GM19035 (cell line): ENCODE results near the gene CSMD2.
"Not testable (repeated sequence)": the region's sequence is repeated elsewhere in the genome, so short reads cannot be mapped to it uniquely, and the experiment has no call there.

Source experiments
- ATAC-seq: cut with Tn5 transposase; IDR thresholded peaks from one replicate; pipeline ENCODE4 v1.9.1; 2021; ENCODE audit not compliant: unreplicated experiment

Gene CSMD2

DNA sequence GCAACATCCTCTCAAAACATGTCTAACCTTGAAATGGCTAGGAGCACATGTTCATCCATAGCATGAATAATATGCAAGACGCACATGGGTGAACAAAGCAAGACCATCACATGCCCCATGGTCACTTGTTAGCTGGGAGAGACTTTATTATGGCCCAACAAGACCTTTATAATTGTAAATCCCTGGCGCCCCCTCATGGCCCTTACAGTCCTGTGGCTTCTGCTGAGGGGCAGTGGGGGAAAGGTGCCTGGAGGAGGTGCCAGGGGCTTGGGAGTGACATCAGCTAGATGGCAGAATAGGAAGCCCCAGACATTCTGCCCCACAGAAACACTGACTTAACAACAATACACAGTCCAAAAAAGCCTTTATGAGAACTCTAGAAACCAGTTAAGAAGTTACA is 51.7 kb downstream of the CSMD2 start:
- ATAC-seq = no peak

GRCh38 chr1:34108711-34109110 is 56.3 kb downstream of the CSMD2 start:
- no peak for ATAC-seq

- no peak for ATAC-seq
These were observed 56.8 kb downstream of the CSMD2 start for GRCh38 chr1:34108269-34108668.

GRCh38 chr1:34101151-34101550 is 63.9 kb downstream of the CSMD2 start:
- no peak for ATAC-seq

DNA sequence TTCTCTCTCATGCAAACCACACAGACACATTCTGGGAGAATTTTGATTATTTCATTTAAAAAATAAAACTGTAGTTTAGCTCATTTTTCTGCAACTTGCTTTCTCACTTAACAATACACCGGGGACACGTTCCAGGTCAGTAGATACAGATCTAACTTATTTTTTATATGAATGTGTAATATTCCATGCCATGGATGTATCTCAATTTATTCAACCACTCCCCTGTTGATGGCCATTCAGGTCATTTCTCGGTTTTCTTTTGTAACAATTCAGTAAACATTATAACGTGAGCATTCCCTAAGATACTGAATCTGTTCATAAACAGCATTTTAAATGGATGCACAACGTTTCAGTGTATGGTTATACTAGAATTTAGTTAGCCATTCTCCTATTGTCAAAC is 64.7 kb downstream of the CSMD2 start:
- ATAC-seq = no peak

DNA sequence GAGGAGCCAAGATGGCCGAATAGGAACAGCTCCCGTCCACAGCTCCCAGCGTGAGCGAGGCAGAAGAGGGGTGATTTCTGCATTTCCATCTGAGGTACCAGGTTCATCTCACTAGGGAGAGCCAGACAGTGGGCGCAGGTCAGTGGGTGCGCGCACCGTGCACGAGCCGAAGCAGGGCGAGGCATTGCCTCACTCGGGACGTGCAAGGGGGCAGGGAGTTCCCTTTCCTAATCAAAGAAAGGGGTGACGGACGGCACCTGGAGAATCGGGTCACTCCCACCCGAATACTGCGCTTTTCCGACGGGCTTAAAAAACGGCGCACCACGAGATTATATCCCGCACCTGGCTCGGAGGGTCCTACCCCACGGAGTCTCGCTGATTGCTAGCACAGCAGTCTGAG is 72.6 kb downstream of the CSMD2 start:
- not testable (repeated sequence) for ATAC-seq

- no peak for ATAC-seq
These were observed 75.3 kb downstream of the CSMD2 start for GRCh38 chr1:34089731-34090130.

DNA sequence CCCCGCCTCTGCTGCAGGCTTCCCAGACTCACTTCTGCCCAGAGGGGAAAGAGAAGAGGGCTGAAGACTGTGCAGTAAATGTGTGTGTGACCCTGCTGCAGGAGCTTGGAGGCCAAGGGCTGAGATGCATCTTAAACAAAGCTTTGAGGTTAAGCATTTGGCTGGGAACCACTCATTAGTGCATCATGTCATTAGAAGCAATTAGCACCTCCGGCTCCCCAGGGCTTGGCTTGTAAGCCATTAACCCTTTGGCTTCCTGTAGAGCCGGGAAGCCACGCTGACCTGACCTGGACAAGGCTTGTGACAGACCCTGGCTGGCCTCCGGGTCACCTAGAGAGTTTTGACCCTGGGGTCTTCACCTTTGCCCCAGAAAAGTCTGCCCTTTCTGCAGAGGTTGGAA is 77.0 kb downstream of the CSMD2 start:
- no peak for ATAC-seq

DNA sequence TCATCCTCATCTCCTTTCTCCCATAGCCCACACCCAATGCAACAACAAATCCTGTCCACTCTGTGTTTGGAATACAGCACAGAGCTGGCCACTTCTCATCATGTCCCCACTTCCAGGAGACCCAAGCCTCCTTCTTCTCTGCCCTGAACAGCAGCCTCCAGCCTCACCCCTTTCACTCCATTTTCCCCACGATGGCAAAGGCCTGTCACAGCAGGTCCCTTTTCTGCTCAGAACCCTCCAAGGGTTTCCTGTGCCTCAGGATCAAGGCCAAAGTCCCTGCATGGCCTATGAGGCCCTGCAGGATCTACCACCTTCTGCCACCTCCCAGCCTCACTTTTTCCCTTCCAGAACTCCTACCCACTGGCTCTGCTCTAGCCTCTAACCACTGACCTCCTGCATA is 78.5 kb downstream of the CSMD2 start:
- no peak for ATAC-seq

- no peak for ATAC-seq
These were observed 81.1 kb downstream of the CSMD2 start for GRCh38 chr1:34083974-34084373.

DNA sequence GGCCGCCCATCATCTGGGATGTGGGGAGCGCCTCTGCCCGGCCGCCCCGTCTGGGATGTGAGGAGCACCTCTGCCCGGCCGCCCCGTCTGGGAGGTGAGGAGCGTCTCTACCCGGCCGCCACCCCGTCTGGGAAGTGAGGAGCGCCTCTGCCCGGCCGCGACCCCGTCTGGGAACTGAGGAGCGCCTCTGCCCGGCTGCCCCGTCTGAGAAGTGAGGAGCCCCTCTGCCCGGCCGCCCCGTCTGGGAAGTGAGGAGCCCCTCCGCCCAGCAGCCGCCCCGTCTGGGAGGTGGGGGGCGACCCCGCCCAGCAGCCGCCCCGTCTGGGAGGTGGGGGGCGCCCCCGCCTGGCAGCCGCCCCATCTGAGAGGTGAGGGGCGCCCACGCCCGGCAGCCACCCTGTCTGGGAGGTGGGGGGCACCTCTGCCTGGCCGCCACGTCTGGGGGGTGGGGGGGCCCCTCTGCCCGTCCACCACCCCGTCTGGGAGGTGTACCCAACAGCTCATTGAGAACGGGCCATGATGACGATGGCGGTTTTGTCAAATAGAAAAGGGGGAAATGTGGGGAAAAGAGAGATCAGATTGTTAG is 82.9 kb downstream of the CSMD2 start:
- not testable (repeated sequence) for ATAC-seq

GRCh38 chr1:34078383-34078782 is 86.6 kb downstream of the CSMD2 start:
- ATAC-seq = no peak

DNA sequence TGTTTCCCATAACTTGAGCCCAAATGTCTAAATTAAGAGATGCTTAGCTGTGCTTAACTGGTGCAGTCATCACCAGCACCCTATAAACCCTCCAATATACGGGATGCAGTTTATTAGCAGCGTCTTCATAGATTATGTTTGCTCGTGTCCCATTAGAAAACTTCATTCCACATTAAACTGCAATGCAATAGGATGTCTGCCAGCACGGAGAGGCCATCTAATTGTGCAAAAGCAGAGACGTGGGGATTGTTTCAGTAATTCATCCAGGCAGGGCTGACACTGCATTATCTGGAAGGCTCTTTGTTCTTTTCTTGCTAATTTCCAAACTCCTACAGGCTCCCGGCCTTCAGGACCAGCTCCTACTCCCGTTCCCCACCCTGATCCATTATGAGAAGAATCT is 89.5 kb downstream of the CSMD2 start:
- no peak for ATAC-seq

GRCh38 chr1:34073028-34073695 is 91.9 kb downstream of the CSMD2 start:
- ATAC-seq = no peak

- no peak for ATAC-seq
These were observed 94.7 kb downstream of the CSMD2 start for GRCh38 chr1:34070201-34070836.

DNA sequence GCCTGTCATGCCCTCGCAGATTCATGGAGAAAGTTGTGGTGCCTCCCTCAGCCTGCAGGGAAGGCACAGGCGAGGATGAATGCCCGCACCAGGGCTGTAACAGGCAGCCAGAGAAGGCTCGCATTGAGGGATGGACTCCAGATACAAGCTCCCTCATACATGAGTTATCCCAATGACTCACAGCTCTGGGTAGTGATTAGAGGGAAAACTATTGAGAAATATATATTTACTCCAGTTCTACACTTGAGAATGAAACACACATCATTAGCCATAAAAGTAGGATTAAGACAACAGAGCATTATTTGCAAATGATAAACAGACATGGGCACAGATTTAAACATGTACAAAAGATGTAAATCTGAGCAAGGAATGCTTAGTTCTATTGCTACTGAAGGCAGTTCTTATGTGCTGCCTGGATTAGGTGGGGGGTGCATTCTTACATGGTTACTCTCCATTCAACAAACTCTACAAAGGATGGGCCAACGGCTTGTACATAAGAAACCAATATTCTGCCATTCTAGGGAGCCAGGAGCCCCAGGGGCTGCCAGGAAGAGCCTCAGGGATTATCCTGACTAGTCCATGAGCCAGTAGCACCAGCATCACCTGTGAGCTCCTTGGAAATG is 97.9 kb downstream of the CSMD2 start:
- ATAC-seq = no peak

DNA sequence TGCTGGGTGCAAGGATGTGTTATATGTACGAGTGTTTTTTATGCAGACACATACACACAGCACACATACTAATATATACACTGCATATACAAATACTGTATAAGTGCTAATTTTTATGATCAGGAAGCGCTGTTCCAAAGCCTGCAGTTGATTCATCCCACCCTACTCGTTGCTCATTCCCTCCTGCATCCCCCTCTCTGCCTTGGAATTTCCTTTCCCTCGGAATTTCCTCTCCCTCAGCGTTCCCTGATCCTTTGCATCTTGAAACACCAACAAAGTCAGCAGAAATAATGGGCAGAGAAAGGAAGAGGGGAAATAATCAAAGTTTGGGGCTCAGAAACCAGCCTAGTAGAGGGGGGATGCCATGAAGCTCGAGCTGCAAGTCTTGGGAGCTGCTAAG is 98.9 kb downstream of the CSMD2 start:
- no peak for ATAC-seq

DNA sequence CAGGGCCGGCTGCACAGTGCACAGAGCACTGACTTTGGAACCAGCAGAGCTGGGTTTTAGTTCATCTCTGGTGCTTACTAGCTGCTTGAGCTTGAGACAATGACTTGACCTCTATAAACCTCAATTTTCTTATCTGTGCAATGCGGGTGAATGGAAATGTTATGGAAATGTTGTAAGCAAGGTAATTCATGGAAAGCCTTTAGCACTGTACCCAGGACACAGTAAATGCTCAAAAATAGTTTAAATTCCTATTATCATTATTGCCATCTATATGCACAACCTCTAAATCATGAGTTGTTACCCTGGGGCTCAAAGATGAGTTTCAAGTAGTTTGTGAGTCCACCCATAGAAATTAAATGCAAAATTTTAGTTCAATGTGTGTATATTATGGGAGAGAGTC is 99.5 kb downstream of the CSMD2 start:
- ATAC-seq = no peak

DNA sequence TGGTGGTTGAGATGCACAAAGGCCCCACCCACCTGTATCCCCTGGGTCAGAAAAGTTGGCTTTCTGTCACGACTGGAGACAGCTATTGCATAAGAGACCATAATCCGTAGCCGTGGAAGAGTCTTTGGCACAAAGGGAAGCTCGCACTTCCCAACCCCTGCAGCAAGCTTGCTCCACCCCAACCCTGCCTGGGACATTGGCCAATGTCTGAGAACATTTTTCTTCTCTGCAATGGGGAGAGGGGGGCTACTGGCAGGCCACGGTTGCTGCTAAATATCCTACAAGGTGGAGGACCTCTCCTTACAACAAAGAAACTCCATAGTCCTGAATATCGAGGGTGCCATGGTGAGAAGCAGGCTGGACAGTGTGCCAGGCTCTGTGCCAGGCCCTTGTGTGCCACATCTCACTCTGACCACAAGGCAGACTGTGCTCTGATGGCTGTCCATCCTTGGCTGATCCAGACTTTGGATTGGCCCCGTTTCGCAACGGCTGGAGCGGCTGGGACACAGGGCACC is 104.1 kb downstream of the CSMD2 start:
- no peak for ATAC-seq

DNA sequence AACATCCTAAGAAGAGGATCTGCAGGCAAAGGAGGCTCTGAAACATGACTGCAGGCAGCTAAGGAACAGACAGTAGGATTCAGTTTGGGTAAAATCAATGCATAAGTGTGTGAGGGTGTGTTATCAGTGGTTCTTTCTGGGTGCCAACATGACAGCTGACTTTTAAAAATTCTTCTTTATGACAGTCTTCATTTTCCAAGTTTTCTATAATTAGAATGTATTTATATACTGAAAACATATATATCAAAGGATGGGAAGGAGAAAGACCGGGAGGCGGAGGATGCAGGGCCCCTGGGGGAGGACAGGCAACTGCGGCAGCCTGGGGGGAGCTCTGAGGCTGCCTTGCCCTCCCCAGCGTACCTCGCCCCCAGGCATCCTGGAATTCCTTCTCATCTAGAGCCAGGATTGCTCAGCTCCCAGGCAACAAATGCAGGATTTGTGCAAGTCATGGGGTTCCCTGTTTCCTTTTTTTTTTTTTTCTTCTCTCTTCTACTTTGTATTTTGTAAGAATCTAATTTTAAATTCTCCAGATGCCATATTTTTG is 104.8 kb downstream of the CSMD2 start:
- no peak for ATAC-seq

- no peak for ATAC-seq
These were observed 107.5 kb downstream of the CSMD2 start for GRCh38 chr1:34057347-34058130.
